GM21447 (cell line): ENCODE data around the gene HIBCH.
"Not testable (repeated sequence)": the region's sequence is repeated elsewhere in the genome, so short reads cannot be mapped to it uniquely, and the experiment has no call there.

Experiments
- ATAC-seq: cut with Tn5 transposase; IDR thresholded peaks from one replicate; pipeline ENCODE4 v1.9.1; 2021; ENCODE audit not compliant: unreplicated experiment

The HIBCH gene

DNA sequence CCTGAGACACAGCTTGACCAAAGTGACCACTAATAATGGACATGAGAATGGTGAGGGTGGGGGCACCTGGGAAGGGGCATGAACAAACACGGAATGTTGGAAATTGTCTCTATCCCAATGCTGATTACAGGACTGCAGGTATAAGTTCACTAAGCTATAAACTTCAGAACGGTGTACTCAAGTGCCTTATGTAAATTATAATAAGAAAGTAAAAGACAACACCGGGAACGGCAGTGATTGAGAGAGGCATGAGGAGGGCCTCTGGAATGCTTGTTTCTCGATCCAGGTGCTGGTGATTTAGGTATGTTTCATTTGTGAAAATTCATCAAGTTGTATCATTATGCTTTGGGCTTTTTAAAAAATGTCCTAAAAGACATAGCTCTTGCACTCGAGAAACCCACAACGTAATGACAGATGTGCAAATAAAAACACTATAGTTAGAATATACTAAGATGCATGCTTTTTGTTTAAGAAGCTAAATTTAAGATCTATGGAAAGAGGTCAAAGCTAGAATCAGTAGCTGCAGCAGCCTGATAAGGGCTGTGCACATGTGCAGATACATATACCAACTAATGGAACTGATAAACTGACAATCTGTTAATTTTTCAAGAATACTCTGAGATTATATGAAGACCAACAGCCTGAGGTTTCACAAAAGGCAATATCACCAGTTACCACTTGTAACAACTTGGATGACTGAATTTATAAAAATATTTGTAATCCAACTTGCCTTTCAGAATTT lies 7.6 kb downstream of the HIBCH start:
- ATAC-seq, result no peak

DNA sequence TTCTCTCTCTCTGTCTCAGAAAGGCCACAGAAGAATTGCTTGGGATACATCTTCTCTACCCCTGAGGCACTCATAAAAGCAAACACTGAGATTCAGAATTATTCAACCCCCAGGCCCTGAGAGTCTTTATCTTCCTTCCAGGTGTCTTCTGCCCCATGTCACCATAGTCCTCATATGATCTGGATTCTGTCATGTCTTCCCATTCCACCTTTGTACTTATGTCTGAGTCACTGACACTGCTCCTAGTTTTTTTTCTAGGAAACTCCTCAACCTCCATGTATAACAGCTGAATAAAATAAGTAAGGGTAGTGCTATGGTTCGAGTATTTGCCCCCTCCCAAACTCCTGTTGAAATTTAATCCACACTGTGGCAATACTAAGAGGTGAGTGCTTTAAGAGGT lies 11.6 kb downstream of the HIBCH start:
- ATAC-seq, result no peak

DNA sequence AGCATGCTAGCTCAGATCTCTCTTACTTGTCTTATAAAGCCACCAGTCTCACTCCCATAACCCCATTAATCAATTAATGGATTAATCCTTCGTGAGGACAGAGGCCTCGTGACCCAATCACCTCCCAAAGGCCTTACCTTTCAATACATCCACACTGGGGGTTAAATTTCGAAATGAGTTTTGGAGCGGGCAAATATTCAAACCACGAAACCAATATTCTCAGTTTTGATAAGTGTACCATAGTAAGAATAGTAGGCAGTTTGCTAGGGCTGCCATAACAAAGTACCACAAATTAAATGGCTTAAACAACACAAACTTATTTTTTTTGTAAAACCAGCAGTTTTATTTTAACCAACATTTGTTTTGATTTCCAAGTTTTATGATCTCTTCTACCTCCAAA lies 15.2 kb downstream of the HIBCH start:
- no peak for ATAC-seq

DNA sequence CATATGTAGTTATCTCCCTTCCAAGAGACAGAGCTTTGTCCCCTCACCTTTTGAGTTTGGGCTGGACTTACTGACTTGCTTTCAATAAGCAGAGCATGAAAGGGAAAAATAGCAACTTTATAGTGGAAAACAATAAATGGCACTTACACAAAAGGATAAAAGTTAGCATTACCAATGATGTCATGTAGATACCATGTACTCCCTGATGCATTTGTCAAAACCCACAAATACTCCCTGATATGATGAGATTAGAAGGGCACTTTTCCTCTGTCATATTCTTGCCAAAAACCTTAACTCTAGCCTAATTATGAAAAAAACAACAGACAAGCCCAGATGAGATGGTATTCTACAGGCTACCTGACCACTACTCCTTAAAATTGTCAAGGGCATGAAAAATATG lies 16.0 kb downstream of the HIBCH start:
- ATAC-seq, result no peak

DNA sequence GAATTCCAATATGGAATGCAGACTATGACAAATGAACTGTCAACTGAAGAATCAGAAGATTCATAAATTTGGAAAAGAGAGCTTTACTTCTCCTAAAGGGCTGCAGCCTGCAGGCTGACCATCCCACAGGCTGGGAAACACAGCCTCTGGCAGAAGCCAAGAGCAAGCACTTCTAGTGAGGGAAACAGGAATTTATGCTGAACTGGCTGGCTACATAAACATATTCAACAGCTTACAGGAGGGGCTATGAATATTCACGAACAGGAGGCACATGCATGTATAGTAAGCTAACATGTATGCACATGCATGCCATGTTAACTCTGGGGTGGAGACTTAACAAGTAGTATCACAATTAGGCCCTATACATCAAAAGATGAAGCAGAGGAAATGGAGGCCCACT lies 17.6 kb downstream of the HIBCH start:
- ATAC-seq, result no peak

DNA sequence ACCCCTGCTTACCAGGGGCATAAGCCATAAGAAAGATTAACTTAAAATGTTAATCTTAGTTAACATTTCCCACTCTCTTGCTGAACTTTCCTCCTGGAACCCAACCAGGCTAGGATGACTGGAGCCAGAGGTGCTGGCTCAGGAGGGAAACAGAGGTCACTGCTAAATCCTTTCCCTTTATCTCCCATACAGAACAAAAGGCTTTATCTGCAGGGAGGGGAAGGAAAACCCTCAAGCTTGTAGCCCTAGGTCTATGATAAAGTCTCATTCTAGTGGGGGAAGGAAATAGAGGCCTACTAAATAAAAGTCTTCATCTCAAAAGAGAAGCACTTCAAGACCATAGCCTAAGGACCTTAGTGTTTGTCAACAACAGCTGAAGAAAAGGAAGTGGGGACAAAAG lies 18.6 kb downstream of the HIBCH start:
- no peak for ATAC-seq

DNA sequence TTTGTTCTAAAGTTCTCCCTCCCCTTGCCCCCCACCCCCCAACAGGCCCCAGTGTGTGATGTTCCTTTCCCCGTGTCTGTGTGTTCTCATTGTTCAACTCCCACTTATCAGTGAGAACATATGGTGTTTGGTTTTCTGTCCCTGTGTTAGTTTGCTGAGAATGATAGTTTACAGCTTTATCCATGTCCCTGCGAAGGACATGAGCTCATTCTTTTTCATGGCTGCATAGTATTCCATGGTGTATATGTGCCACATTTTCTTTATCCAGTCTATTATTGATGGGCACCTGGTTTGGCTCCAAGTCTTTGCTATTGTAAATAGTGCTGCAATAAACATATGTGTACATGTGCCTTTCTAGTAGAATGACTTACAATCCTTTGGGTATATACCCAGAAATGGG lies 21.7 kb downstream of the HIBCH start:
- ATAC-seq, result not testable (repeated sequence)

DNA sequence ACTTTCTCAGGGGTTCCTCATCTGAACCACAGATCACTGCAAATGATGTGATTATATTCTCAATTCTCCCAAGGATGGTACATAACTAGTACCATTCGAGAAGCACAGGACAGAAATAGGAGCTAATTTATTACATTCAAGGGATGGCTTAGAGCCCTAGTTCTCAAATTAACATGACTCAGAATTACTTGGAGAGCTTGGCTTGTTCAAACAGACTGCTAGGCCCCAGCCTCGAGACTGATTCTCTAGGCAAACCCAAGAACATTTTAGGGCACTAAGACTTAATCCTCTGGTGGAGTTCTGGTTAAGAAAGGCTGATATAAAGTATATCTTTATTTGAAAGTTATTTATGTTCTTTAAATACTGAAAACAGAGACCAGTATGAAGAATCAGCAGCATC lies 35.8 kb downstream of the HIBCH start:
- no peak for ATAC-seq

DNA sequence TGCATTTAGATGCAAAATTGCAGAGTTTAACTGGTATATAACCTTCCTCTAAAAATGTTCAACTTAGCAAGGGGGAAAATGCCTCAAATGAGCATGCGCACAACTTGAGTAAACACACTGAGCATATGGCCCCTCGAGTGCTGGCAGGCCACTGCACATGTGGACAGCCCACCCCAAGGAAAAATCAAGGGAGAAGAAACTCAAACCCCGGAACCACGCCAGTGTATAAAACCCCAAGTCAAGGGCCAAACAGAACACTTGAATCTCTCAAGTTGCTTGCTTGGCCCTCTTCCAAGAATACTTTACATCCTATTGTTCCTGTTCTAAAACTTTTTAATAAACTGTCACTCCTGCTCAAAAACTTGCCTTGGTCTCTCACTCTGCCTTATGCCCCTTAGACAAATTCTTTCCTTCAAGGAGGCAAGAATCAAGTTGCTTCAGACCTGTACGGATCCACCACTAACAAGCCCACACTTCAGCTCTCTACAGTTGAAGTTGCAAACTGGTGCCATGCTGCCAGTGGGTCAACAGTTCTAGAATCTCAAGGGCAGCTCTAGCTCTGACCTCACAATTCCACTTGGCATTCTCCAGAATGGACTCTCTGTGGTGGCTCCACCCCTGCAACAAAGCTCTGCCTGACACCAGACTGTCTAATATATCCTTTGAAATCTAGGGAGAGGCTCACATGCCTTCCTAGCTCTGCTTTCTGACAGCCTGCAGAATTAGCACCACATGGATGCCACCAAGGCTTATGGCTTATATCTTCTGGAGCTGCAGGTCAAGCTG lies 38.9 kb downstream of the HIBCH start:
- no peak for ATAC-seq

DNA sequence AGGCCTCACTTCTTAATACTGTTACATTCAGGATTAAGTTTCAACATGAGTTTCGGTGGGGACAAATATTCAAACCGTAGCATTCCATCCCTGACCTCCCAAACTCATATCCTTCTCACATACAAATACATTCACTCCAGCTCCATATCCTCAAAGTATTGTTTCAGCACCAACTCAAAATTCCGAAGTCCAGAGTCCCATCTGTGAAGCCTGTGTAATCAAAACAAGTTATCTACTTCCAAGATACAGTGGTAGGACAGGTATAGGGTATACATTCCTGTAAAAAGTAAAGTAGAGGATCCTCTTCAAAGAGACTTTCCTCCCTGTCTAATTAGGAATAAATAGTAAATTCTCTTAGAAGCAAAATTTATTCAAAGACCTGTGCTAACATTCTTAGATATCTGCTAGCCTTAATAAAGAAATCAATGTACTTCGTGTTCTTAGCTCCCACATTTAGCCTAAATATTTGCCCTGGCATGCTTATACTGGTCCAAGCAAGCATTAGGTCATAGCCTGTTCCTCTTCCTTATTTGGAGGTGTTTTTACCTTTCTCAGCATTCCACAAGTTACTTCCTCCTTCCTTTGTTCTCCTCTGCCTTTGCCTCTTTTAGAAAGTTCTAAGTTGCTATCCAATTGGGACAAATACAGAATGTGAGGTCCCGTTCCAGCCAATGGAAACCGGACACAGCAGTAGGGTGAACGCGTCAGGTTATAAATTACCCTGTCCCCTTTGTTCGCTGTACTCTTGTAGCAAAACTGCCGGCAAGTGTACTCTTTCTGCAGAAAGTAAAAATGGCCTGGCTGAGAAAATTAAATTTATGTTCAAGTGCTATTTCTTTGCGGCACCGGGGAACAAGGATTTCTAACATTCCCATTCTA lies 40.1 kb downstream of the HIBCH start:
- not testable (repeated sequence) for ATAC-seq

DNA sequence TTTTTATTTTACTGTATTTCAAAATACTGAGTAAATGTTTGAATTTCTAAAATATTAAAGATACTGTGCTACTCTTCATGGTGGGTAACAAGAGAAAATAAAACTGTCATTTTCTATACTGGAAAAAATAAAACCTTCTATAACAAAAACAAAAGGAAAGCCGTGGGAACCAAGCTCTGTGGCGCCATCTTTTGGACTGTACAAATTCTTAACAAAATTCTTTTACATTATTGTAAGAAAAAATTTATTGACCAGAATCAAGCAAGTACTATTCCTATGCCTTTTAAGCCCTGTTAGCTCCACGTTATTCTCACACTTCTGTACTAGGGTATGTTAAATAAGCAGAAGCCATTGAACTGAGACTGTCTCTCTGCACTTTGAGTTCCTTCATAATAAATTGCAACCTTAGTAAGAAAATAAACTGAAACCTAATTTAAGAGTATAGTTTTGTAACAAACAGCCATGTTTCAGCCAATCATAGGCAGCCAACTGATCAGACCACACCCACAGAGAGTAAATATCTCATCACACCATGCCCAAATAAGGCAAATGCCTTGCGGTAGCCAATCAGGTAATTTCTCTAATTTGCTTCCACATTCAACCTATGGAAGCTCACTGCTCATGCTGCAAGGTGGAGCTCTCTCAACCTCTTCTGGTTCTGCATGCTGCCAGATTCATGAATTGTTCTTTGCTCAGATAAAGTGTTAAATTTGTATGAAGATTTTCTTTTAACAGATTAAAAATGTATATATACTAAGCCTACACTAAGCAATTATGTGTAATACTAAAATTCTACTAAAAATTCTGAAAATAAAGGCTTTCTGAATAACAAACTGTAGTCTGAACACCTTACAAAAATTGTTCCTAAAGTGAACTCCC lies 42.2 kb downstream of the HIBCH start:
- no peak for ATAC-seq

DNA sequence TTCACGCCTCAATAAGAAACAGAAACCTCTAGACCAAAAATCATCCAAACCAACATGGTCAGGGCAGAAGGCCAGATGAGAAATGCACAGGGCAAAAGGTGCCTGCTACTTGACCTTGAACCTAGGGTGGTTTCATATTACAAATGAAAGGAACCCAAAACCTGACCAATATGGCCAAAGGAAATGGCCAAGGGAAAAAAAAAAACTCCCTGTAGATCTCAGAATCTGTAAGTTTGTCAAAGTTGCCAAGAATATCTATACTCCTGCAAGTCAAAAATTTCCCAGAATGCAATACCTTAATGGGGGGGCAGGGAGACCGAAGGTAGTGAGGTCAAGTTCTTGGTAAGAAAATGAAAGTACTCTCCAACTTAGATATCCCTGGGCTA lies 47.2 kb downstream of the HIBCH start:
- no peak for ATAC-seq

DNA sequence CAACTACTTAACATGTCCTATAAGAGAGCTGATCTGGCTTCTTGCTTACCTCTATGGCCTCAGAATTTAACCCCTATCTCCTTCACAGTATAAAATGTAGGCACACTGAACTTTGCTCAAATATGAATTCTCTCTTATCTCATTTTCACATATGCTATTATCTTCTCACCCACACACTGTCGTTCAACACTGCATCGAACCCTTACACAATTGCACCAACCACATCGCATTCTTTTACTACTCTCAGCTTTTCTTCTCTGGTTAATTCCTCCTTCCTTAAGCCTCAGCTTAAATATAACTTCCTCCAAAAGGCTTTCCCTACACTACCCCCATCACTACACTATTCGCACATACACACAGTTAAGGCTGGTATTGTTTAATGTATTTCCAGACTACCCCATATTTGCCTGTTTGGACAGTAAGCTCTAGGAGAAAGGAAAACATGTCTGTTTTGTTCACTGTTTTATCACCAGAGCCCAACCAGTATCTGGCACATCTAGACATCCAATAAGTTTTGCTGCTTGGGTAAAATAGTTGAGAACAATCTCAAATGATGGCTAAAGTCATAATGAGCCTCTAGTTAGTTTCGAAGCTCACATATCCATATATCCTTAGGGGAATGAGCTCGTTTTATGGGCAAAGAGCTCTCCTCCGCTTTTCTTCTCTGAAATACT lies 47.7 kb downstream of the HIBCH start:
- ATAC-seq, result no peak

DNA sequence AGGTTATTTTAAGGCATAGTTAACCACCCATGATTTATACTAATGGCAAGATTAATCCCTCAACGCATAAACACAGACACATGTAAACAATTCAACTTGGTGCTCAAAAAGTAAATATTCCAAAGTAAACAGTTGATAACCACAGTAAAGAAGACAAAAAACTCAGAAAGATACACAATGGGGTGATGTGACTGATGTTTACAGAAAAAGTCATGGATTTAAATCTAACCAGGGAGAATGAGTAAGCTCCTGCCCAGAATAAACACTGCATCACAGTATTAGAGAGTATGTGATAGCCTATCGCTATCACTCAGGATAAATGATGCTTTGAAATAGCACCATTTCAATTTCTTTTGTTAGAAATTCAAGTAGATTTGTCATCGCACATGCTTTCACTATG lies 49.3 kb downstream of the HIBCH start:
- ATAC-seq, result no peak

DNA sequence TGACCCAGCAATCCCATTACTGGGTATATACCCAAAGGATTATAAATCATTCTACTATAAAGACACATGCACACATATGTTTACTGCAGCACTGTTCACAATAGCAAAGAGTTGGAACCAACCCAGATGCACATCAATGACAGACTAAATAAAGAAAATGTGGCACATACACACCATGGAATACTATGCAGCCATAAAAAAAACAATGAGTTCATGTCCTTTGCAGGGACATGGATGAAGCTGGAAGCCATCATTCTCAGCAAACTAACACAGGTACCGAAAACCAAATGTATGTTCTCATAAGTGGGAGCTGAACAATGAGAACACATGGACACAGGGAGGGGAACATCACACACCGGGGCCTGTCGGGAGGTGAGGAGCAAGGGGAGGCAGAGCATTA lies 49.9 kb downstream of the HIBCH start:
- ATAC-seq, result not testable (repeated sequence)

DNA sequence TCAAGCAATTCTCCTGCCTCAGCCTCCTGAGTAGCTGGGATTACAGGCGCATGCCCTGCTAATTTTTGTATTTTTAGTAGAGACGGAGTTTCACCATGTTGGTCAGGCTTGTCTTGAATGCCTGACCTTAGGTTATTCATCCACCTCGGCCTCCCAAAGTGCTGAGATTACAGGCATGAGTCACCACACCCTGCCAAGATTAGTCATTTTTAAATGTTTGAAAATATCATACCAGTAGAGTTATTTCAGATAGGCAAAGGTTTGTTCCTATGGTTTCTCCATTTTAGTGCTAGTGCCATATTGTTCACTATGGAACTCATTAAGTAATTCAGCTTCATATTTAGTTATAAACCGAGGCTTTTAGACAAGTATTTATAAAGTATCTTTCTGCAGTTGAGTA lies 52.3 kb downstream of the HIBCH start:
- ATAC-seq, result no peak

DNA sequence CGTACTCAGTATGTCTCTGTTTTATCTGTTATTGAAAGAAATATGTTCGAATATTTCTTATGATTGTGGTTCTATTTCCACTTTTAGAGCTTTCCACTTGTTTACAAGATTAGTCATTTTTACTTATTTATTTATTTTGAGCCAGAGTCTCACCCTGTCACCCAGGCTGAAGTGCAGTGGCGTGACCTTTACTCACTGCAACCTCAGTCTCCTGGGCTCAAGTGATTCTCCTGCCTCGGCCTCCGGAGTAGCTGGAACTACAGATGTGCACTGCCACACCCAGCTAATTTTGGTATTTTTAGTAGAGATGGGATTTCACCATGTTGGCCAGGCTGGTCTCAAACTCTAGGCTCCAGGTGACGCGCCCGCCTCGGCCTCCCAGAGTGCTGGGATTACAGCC lies 53.3 kb downstream of the HIBCH start:
- ATAC-seq, result no peak

DNA sequence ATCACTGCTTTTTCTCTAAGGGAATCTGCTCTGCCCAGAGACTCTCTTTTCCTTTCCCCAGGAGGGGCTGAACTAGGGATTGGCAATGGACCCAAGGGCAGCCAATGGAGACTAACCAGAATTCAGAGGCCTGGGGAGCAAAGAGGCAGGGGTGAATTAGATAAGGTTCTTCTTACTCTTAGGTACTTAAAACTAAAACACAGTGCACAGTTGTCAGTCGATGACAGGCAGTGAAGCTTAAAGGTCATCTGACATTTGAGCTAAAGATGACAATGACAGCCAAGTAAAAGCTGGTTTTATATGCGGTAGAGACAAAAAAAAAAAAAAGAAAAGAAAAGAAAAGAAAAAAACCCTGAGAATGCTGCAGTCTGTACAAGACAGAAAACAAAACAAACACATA lies 57.8 kb downstream of the HIBCH start:
- no peak for ATAC-seq

DNA sequence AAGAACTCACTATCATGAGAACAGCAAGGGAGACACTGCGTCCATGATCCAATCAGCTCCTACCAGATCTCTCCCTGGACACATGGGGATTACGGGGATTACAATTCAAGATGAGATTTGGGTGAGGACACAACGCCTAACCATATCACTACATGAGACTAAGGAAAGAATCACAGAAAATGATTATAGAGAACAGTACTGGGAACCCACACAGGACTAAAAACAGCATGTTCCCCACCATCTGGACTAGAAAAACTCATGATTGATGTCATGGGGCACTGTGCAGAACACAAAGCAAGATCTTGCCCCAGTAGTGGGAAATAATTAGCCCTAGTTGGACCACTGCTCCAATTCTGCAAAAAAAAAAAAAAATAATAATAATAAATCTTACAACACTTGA lies 63.5 kb downstream of the HIBCH start:
- ATAC-seq, result no peak

DNA sequence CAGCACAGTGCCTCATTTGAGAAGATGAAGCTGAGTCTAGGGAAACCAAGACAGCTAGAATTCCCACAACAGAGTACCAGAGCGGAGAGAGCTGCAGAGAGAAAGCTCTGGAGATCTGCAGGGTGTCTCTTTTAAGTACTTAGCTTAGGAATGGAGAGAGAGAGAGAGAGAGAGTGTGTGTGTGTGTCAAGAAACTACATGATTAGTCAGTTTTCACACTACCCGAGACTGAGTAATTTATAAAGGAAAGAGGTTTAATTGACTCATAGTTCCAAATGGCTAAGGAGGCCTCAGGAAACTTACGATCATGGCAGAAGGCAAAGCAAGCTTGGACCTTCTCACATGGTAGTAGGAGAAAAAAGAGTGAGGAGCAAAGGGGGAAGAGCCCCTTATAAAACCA lies 64.0 kb downstream of the HIBCH start:
- no peak for ATAC-seq
